Measurements from ENCODE around the gene ATF6. TPM values are rescaled to one million over a fixed set of nuclear protein-coding genes. Genes with fewer than 3 reads are reported as not detected.

The ATF6 gene
- total and polyA plus RNA-seq, 3 donors from 2014 or later: 22.6 to 38.2 (median 38.0) TPM

GRCh38 chr1:162003830-162004215, 237.7 kb downstream of the ATF6 start:
- no peaks in the 10 kb centered on the region for H3K4me1 ChIP-seq
- 80 to 83% methylated on average over 5 of the region's 5 CpGs for WGBS, 2 donors
- no peak overlapping the region for H3K27ac ChIP-seq
- no peak for DNase-seq
- no peaks in the 10 kb centered on the region for H3K27me3 ChIP-seq
- no peaks in the 10 kb centered on the region for H3K36me3 ChIP-seq (ENCODE audit: low read depth, missing control alignments)
- H3K4me3 ChIP-seq: no peak overlapping the region
- H3K9me3 ChIP-seq: no peaks in the 10 kb centered on the region
- TF ChIP-seq CTCF (IDR thresholded peaks at IDR 0.05) (no peak), POLR2A (IDR thresholded peaks at IDR 0.05) (no peak)
- intact Hi-C loops (cut with DNase I; ENCODE audit: low total_unique reads): no loop called here

- intact Hi-C loops (cut with DNase I; ENCODE audit: low total_unique reads): no loop called here
- DNase-seq: no peak
- TF ChIP-seq CTCF (IDR thresholded peaks at IDR 0.05) (no peak), POLR2A (IDR thresholded peaks at IDR 0.05) (no peak)
- H3K36me3 ChIP-seq (ENCODE audit: low read depth, missing control alignments): no peaks in the 10 kb centered on the region
- H3K4me3 ChIP-seq: no peak overlapping the region
- H3K27ac ChIP-seq: no peak overlapping the region
- no peaks in the 10 kb centered on the region for H3K27me3 ChIP-seq
- H3K9me3 ChIP-seq: no peaks in the 10 kb centered on the region
- 93 to 95% methylated on average over 2 to 3 of the region's 3 CpGs for WGBS, 2 donors
- H3K4me1 ChIP-seq: no peaks in the 10 kb centered on the region
These were observed 238.4 kb downstream of the ATF6 start for GRCh38 chr1:162004441-162004950.

GRCh38 chr1:162006081-162006480, 240.0 kb downstream of the ATF6 start:
- intact Hi-C loops (cut with DNase I; ENCODE audit: low total_unique reads): no loop called here
- TF ChIP-seq POLR2A (IDR thresholded peaks at IDR 0.05) (no peak), CTCF (IDR thresholded peaks at IDR 0.05) (no peak)
- H3K9me3 ChIP-seq: no peaks in the 10 kb centered on the region
- H3K27me3 ChIP-seq: no peaks in the 10 kb centered on the region
- H3K4me1 ChIP-seq: no peaks in the 10 kb centered on the region
- no peak overlapping the region for H3K4me3 ChIP-seq
- WGBS, 2 donors: 89 to 90% methylated on average over 6 of the region's 6 CpGs
- H3K36me3 ChIP-seq (ENCODE audit: low read depth, missing control alignments): no peaks in the 10 kb centered on the region
- DNase-seq: no peak
- H3K27ac ChIP-seq: no peak overlapping the region

- intact Hi-C loops (cut with DNase I; ENCODE audit: low total_unique reads): no loop called here
These were observed 241.3 kb downstream of the ATF6 start for GRCh38 chr1:162007466-162007865.

More at GRCh38 chr1:162007466-162007865, 241.3 kb downstream of the ATF6 start:
- DNase-seq: no peak
- Histone ChIP-seq H3K9me3 (no peaks in the 10 kb centered on the region), H3K36me3 (ENCODE audit: low read depth, missing control alignments) (no peaks in the 10 kb centered on the region), H3K27me3 (no peaks in the 10 kb centered on the region), H3K4me3 (no peak overlapping the region), H3K4me1 (no peaks in the 10 kb centered on the region), H3K27ac (no peak overlapping the region)
- no peak for TF ChIP-seq POLR2A (IDR thresholded peaks at IDR 0.05)
- no peak for TF ChIP-seq CTCF (IDR thresholded peaks at IDR 0.05)
- WGBS, 2 donors: 72 to 97% methylated on average over 2 to 3 of the region's 3 CpGs

Measured in testis (tissue), 3 donors.